ENCODE measurements around the gene C1orf146.
"Not testable (repeated sequence)": the region's sequence is repeated elsewhere in the genome, so short reads cannot be mapped to it uniquely, and the experiment has no call there.

C1orf146 gene

DNA sequence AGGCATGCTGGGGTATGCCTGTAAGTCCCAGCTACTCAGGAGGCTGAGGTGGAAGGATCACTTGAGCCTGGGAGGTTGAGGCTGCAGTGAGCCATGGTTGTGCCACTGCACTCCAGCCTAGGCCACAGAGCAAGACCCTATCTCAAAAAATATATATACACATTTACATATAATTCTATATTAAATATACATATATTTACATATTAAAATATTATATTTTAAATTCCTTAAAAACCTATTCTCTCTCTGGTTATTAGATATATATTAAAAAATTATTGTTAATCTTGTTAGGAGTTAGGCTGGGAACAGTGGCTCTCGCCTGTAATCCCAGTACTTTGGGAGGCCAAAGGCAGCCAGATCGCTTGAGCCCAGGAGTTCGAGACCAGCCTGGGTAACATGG, 58.4 kb downstream of the C1orf146 start:
- DNase-seq, result no peak

DNA sequence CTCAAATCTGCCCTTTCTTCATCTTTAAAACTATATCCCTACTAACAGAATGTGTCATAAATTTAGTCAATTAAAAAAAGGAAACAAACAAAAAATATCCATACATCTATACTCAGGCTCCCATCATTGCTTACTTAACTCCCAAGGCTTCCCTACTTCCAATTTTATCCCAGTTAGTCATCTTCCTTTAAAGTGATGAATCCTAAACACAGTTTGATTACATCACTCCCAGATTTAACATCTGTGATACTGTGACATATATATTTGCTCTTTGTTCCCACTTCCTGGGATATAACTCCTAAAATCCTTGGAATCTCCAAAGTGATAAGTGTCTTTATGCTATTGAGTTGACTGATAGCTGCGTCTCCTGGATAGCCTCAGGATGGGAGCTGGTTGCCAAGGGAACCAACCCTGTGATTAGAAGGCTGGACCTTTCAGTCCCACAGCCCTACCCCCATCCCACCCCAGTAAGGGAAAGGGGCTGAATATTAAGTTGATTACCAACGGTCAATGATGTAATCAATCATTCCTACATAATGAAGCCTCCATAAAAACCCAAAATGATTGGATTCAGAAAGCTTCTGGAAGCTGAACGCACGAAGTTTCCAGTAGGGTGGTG, 59.5 kb downstream of the C1orf146 start:
- no peak for DNase-seq

DNA sequence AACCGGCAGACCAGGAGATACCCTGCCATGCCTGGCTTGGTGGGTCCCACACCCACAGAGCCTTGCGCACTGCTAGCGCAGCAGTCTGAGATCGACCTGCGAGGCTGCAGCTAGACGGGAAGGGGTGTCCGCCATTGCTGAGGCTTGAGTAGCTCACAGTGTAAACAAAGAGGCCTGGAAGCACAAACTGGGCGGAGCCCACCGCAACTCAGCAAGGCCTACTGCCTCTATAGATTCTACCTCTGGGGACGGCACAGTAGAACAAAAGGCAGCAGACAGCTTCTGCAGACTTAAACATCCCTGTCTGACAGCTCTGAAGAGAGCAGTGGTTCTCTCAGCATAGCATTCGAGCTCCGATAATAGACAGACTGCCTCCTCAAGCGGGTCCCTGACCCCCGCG, 62.1 kb downstream of the C1orf146 start:
- DNase-seq, result not testable (repeated sequence)

DNA sequence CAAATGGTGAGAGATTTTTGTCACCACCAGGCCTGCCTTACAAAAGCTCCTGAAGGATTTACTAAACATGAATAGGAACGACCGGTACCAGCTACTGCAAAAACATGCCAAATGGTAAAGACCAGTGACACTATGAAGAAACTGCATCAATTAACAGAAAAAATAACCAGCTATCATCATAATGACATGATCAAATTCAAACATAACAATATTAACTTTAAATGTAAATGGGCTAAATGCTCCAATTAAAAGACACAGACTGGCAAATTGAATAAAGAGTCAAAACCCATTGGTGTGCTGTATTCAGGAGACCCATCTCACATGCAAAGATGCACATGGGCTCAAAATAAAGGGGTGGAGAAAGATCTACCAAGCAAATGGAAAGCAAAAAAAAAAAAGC, 63.7 kb downstream of the C1orf146 start:
- DNase-seq, result not testable (repeated sequence)

DNA sequence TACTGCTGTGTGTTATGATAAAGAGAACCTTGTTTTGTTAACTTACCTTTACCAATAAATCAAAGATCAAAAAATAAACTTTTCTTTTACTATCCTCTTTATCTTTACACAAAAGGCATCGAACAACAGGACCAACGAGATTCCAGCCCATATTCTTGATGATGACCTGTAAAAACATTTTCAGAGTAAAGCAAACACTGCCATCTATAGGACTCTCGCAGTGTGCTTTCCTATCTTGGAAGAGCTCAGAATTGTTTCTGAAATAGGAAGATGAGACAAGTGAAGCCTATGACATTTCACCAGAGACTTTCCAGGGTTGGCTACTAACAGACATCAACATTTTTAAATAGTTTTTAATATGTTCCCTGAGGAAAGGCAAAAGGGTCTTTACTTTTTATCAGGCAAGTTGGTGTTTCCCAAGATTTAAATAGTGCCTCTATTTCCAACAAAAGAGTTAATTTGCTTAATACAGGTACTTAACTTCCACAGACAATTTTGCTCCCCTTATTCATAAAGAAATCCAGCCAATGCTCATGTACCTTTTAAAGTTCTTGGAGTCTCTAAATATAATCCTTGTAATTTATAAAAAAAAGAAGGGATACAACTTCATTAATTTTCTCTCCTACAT, 73.8 kb downstream of the C1orf146 start:
- DNase-seq, result no peak
